ENCODE measurements around the gene PTPRN2. TPM values are rescaled to one million over a fixed set of nuclear protein-coding genes. Genes with fewer than 3 reads are reported as not detected.

Gene PTPRN2
- total and polyA plus RNA-seq, 2 of the 13 experiments (the other 11 are each of a cell fraction or from before 2014, with no cell fraction given), result 2.5 to 24.2 TPM

GRCh38 chr7:158586499-158587161 lies 993 bp downstream of the PTPRN2 start (continued):
- 0 out of 2 replicates have a peak, but pooled peaks have one; percentile 50 for TF ChIP-seq ZNF430 (CRISPR knock-in tag; IDR thresholded peaks at IDR 0.05)
- 0 out of 2 replicates have a peak, but pooled peaks have one; percentile 20 for TF ChIP-seq ZFY (CRISPR knock-in tag; IDR thresholded peaks at IDR 0.05)
- peak; percentile 11; the same call in 1 of the 2 replicates for TF ChIP-seq KDM5B (CRISPR knock-in tag; IDR thresholded peaks at IDR 0.05; ENCODE audit: borderline replicate concordance)
- peak; percentile 15; the same call in 1 of the 2 replicates for TF ChIP-seq ZNF768 (CRISPR knock-in tag; IDR thresholded peaks at IDR 0.05)
- TF ChIP-seq ELF4 (CRISPR knock-in tag; IDR thresholded peaks at IDR 0.05; ENCODE audit: borderline replicate concordance), result no peak
- peak; percentile 15; the same call in 1 of the 2 replicates for TF ChIP-seq FOXK1 (CRISPR knock-in tag; IDR thresholded peaks at IDR 0.05; ENCODE audit: borderline replicate concordance, low read depth)
- TF ChIP-seq, protein P1, sequence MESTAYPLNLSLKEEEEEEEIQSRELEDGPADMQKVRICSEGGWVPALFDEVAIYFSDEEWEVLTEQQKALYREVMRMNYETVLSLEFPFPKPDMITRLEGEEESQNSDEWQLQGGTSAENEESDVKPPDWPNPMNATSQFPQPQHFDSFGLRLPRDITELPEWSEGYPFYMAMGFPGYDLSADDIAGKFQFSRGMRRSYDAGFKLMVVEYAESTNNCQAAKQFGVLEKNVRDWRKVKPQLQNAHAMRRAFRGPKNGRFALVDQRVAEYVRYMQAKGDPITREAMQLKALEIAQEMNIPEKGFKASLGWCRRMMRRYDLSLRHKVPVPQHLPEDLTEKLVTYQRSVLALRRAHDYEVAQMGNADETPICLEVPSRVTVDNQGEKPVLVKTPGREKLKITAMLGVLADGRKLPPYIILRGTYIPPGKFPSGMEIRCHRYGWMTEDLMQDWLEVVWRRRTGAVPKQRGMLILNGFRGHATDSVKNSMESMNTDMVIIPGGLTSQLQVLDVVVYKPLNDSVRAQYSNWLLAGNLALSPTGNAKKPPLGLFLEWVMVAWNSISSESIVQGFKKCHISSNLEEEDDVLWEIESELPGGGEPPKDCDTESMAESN (CRISPR knock-in tag; conservative IDR thresholded peaks at IDR 0.05), result peak; percentile 76
- TF ChIP-seq RBFOX2 (IDR thresholded peaks at IDR 0.05; ENCODE audit: low read depth, low read length), result peak; percentile 68
- TF ChIP-seq KAT7 (CRISPR knock-in tag; IDR thresholded peaks at IDR 0.05; ENCODE audit: borderline replicate concordance), result 0 out of 2 replicates have a peak, but pooled peaks have one; percentile 36
- peak; percentile 33 for TF ChIP-seq SRSF1 (optimal IDR thresholded peaks at IDR 0.05; ENCODE audit: low read depth, low read length)
- no peak for TF ChIP-seq CBX2 (IDR thresholded peaks at IDR 0.05; ENCODE audit: low read depth, low read length)
- TF ChIP-seq CBX2 (CRISPR knock-in tag; IDR thresholded peaks at IDR 0.05; ENCODE audit: low read depth), result no peak
- 0 out of 2 replicates have a peak, but pooled peaks have one; percentile 42 for TF ChIP-seq ARNTL (CRISPR knock-in tag; IDR thresholded peaks at IDR 0.05)
- TF ChIP-seq MTA1 (CRISPR knock-in tag; IDR thresholded peaks at IDR 0.05; ENCODE audit: borderline replicate concordance), result peak; percentile 82; the same call in 1 of the 2 replicates
- 0 out of 2 replicates have a peak, but pooled peaks have one; percentile 8 for TF ChIP-seq HIVEP1 (CRISPR knock-in tag; IDR thresholded peaks at IDR 0.05)
- no peak for TF ChIP-seq HNF4G (IDR thresholded peaks at IDR 0.05; ENCODE audit: borderline replicate concordance, low read depth, low read length)
- TF ChIP-seq HNF4G (CRISPR knock-in tag; IDR thresholded peaks at IDR 0.05; ENCODE audit: borderline replicate concordance, low read depth), result 0 out of 2 replicates have a peak, but pooled peaks have one; percentile 39
- TF ChIP-seq EZH2 (conservative IDR thresholded peaks at IDR 0.05; ENCODE audit: low read depth, low read length), result no peak
- 0 out of 2 replicates have a peak, but pooled peaks have one; percentile 44 for TF ChIP-seq ZC3H13 (CRISPR knock-in tag; IDR thresholded peaks at IDR 0.05)
- peak; percentile 57; the same call in 1 of the 2 replicates for TF ChIP-seq ZNF709 (CRISPR knock-in tag; IDR thresholded peaks at IDR 0.05)
- TF ChIP-seq RAD21 (CRISPR knock-in tag; IDR thresholded peaks at IDR 0.05), result peak; percentile 25; the same call in 1 of the 2 replicates
- TF ChIP-seq AKAP8 (CRISPR knock-in tag; IDR thresholded peaks at IDR 0.05), result no peak
- TF ChIP-seq, protein P2, sequence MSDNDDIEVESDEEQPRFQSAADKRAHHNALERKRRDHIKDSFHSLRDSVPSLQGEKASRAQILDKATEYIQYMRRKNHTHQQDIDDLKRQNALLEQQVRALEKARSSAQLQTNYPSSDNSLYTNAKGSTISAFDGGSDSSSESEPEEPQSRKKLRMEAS (IDR thresholded peaks at IDR 0.05), result no peak
